Spinal cord (tissue), 10 donors: ENCODE results near the gene FA2H. TPM values are rescaled to one million over a fixed set of nuclear protein-coding genes. Genes with fewer than 3 reads are reported as not detected.
A peak's percentile ranks its signal among the peaks of the same experiment; 100 is the strongest.
"Not testable (repeated sequence)": the region's sequence is repeated elsewhere in the genome, so short reads cannot be mapped to it uniquely, and the experiment has no call there.

Experiments
- DNase-seq, 6 donors: peaks; one replicate each; pipeline versions ENCODE4 v3.0.0 to v3.0.0-alpha.2; 2013 to 2015; ENCODE audit warnings: low spot score in 6 of 6, low read depth in 4 of 6
- H3K27ac ChIP-seq: one replicate; pipeline ENCODE4 v1.5.1; 2013; ENCODE audit warnings: low read depth, low read length, control low read depth
- H3K27me3 ChIP-seq: one replicate; pipeline ENCODE4 v1.6.1; 2013; ENCODE audit warnings: low read length; ENCODE audit not compliant: control insufficient read depth, insufficient read depth
- H3K36me3 ChIP-seq: one replicate; pipeline ENCODE4 v1.6.1; 2013; ENCODE audit warnings: low read length; ENCODE audit not compliant: control insufficient read depth, insufficient read depth
- H3K4me1 ChIP-seq: one replicate; pipeline ENCODE4 v1.6.1; 2013; ENCODE audit warnings: low read length; ENCODE audit not compliant: control insufficient read depth, insufficient read depth
- H3K4me3 ChIP-seq: one replicate; pipeline ENCODE4 v1.5.1; 2013; ENCODE audit warnings: low read depth, low read length, control low read depth
- H3K9me3 ChIP-seq: one replicate; pipeline ENCODE4 v1.6.1; 2013; ENCODE audit warnings: low read length; ENCODE audit not compliant: control insufficient read depth, insufficient read depth
- WGBS: methylation state at CpG from one replicate; pipeline ENCODE4 v1.1.5; 2013; ENCODE audit warnings: missing lambda C conversion rate; ENCODE audit not compliant: insufficient coverage; 5-methylcytosine and 5-hydroxymethylcytosine counted together
- polyA plus RNA-seq, 2 donors: library from polyadenylated mRNA; unstranded; fragments of 120-200 nt; gene quantifications; one replicate each; pipeline ENCODE4 v1.2.1, GENCODE V29; 2013; ENCODE audit not compliant: insufficient read length in 2 of 2
- total RNA-seq, 2 donors: library from RNA; depleted of rRNA in 1 of 2; stranded (reverse); fragments of 120-200 nt in 1 of 2; fragments of >200 nt in 1 of 2; gene quantifications; one replicate each; pipeline versions ENCODE4 v1.2.3 to v1.2.4, GENCODE V29; 2013 to 2014
- donor health status: healthy.

FA2H gene
- total and polyA plus RNA-seq, 4 donors, result 3.8 to 21.4 (median 13.8) TPM

- Histone ChIP-seq H3K4me3 (no peak overlapping the region), H3K9me3 (no peaks in the 10 kb centered on the region), H3K4me1 (no peaks in the 10 kb centered on the region), H3K27me3 (no peaks in the 10 kb centered on the region), H3K36me3 (no peaks in the 10 kb centered on the region), H3K27ac (no peak overlapping the region)
- no CpG with 5 or more reads among the region's 2 CpGs for WGBS
- DNase-seq, result no peak
Observed at GRCh38 chr16:74794668-74795067, 20.0 kb upstream of the FA2H start.

- H3K4me1 ChIP-seq, result no peaks in the 10 kb centered on the region
- H3K4me3 ChIP-seq, result no peak overlapping the region
- H3K27me3 ChIP-seq, result no peaks in the 10 kb centered on the region
- H3K9me3 ChIP-seq, result no peaks in the 10 kb centered on the region
- H3K36me3 ChIP-seq, result no peaks in the 10 kb centered on the region
- no peak overlapping the region for H3K27ac ChIP-seq
- DNase-seq, result no peak
- WGBS, result no CpG with 5 or more reads among the region's 2 CpGs
Observed at GRCh38 chr16:74793571-74793970, 19.0 kb upstream of the FA2H start.

DNA sequence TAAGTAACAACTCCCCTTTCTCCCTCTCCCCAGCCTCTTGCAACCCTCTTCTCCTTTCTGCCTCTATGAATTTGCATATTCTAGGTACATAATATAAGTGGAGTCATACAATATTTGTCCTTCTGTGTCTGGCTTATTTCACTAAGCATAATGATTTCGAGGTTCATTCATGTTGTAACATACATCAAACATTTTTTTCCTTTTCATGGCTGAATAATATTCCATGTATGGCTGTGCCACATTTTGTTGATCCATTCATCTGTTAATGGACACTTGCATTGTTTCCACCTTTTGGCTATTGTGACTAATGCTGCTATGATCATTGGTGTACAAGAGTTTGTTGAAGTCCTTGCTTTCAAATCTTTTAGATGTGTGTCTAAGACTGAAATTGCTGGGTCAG lies 17.6 kb upstream of the FA2H start:
- Histone ChIP-seq H3K27ac (no peak overlapping the region), H3K4me3 (no peak overlapping the region), H3K36me3 (no peaks in the 10 kb centered on the region), H3K4me1 (no peaks in the 10 kb centered on the region), H3K27me3 (no peaks in the 10 kb centered on the region), H3K9me3 (no peaks in the 10 kb centered on the region)
- WGBS, result no CpG with 5 or more reads among the region's 1 CpG
- no peak for DNase-seq

- not testable (repeated sequence) for H3K4me1 ChIP-seq, H3K27ac ChIP-seq, H3K4me3 ChIP-seq, H3K9me3 ChIP-seq, H3K27me3 ChIP-seq, DNase-seq, H3K36me3 ChIP-seq
- WGBS, result no CpG with 5 or more reads among the region's 2 CpGs
Observed at GRCh38 chr16:74791749-74792148, 17.1 kb upstream of the FA2H start.

GRCh38 chr16:74788108-74788507 lies 13.5 kb upstream of the FA2H start:
- Histone ChIP-seq H3K27ac (no peak overlapping the region), H3K4me3 (no peak overlapping the region), H3K9me3 (no peaks in the 10 kb centered on the region), H3K4me1 (no peaks in the 10 kb centered on the region), H3K27me3 (no peaks in the 10 kb centered on the region), H3K36me3 (no peaks in the 10 kb centered on the region)
- DNase-seq, result no peak
- WGBS, result 100% methylated on average over 3 of the region's 7 CpGs

DNA sequence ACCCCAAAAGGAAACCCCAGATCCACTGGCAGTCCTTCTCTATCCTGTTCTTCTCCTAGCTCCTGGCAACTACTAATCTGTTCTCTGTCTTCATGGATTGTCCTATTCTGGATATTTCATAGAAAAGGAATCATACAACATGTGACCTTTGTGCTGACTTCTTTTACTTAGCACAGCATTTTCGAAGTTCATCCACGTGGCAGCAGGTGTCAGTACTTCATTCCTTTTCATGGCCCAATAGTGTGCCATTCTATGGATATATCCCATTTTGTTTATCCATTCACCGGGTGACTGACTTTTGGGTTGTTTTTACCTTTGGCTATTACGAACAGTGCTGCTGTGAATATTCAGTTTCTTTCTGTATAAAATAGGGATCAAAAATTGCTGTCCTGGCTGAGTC lies 10.4 kb upstream of the FA2H start:
- H3K9me3 ChIP-seq, result no peaks in the 10 kb centered on the region
- no peak for DNase-seq
- no peaks in the 10 kb centered on the region for H3K36me3 ChIP-seq
- H3K4me3 ChIP-seq, result no peak overlapping the region
- 93% methylated on average over 4 of the region's 4 CpGs for WGBS
- H3K27me3 ChIP-seq, result no peaks in the 10 kb centered on the region
- H3K4me1 ChIP-seq, result no peaks in the 10 kb centered on the region
- H3K27ac ChIP-seq, result no peak overlapping the region

GRCh38 chr16:74778646-74779045 lies 4.0 kb upstream of the FA2H start:
- DNase-seq, result no peak

DNA sequence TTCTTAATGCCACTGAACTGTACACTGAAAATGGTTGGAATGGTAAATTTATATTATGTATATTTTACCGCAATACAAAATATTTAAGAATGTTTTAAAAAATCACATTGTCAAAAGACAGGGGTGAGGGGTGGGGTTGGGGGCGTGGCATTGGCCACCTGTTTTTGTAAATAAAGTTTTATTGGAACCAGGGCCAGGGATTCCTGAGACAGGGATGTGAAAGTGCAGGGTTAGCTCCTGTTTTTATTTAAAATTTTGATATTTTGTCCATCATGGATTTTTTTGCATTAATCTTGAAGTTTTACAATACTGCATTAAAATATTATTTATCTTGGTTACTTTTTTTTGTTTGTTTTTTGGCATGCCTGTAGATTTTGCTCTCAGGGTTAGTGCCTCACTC lies 2.3 kb upstream of the FA2H start:
- DNase-seq, result no peak
- peaks cover 17% of the 10 kb centered on the region for H3K27me3 ChIP-seq
- no peaks in the 10 kb centered on the region for H3K36me3 ChIP-seq
- no peak overlapping the region for H3K27ac ChIP-seq
- peaks cover 10% of the 10 kb centered on the region for H3K4me1 ChIP-seq
- WGBS, result no CpG with 5 or more reads among the region's 2 CpGs
- H3K9me3 ChIP-seq, result no peaks in the 10 kb centered on the region
- H3K4me3 ChIP-seq, result no peak overlapping the region

More at GRCh38 chr16:74778646-74779045, 4.0 kb upstream of the FA2H start:
- peaks cover 10% of the 10 kb centered on the region for H3K4me1 ChIP-seq
- WGBS, result 85% methylated on average over 5 of the region's 8 CpGs
- H3K36me3 ChIP-seq, result no peaks in the 10 kb centered on the region
- H3K27ac ChIP-seq, result no peak overlapping the region
- H3K4me3 ChIP-seq, result no peak overlapping the region
- H3K9me3 ChIP-seq, result no peaks in the 10 kb centered on the region
- H3K27me3 ChIP-seq, result peaks cover 11% of the 10 kb centered on the region

GRCh38 chr16:74775255-74775654 lies 635 bp upstream of the FA2H start:
- WGBS, result no CpG with 5 or more reads among the region's 5 CpGs
- Histone ChIP-seq H3K27me3 (peaks cover 17% of the 10 kb centered on the region), H3K36me3 (no peaks in the 10 kb centered on the region), H3K4me3 (peak overlapping the region; percentile 24), H3K27ac (no peak overlapping the region), H3K9me3 (no peaks in the 10 kb centered on the region), H3K4me1 (peaks cover 10% of the 10 kb centered on the region)
- no peak for DNase-seq

DNA sequence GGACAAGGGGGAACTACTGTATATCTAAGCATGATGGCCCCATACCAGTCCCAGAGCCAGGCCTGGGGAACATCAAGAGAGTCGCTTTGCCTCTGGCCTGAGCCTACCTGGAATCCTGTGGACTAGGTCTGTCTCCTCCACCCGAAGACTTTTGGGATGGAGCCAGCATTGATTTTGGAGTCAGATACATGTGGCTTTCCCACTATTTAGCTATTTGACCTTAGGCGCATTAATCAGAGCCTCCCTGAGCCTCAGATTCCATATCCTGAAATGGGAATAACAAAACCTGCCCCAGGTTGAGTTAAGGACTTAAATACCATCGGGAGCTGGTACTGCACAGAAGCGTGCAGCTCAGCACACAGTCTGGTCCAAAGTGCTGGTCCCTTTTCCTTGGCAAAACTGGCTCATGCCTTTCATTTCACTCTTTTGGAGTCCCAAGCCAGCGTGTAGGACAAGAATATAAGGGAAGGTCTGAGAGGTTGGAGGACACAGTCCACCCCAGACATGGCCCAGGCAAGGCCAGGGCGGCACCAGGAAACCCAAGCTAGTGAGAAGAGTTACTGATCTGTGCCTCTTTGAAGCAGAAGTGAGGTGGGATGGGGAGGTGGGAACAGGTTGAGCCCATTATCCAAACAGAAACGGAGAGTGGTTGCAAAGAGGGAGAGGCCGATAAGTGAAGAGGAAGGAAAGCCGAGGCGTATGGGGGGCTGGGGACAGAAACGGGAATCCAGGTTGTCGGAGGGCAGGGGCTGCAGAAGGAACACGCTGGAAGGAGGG lies 986 bp downstream of the FA2H start:
- H3K36me3 ChIP-seq, result no peaks in the 10 kb centered on the region
- peaks cover 10% of the 10 kb centered on the region for H3K4me1 ChIP-seq
- peaks cover 17% of the 10 kb centered on the region for H3K27me3 ChIP-seq
- H3K4me3 ChIP-seq, result peak overlapping the region; percentile 46
- no peak for DNase-seq
- no peaks in the 10 kb centered on the region for H3K9me3 ChIP-seq
- peak overlapping the region; percentile 15 for H3K27ac ChIP-seq
- WGBS, result 46% methylated on average over 13 of the region's 14 CpGs
